ENCODE results near the gene DMRTA1. TPM values are rescaled to one million over a fixed set of nuclear protein-coding genes. Genes with fewer than 3 reads are reported as not detected.

DMRTA1 gene
- total and polyA plus RNA-seq, 7 donors: 0.09 to 0.67 (median 0.38) TPM

GRCh38 chr9:22446950-22447617 lies 460 bp downstream of the DMRTA1 start:
- peak; percentile 15 for TF ChIP-seq CTCF (IDR thresholded peaks at IDR 0.05)
- intact Hi-C loops (cut with DNase I): no loop called here
- H3K9me3 ChIP-seq: no peaks in the 10 kb centered on the region
- H3K4me1 ChIP-seq: peaks cover 4% of the 10 kb centered on the region
- ATAC-seq (peak; percentile 90 to 95 (median 93)), DNase-seq (peak; percentile 60 to 82)
- peak overlapping the region; percentile 87 for H3K4me3 ChIP-seq
- peak overlapping the region; percentile 83 for H3K27ac ChIP-seq
- H3K36me3 ChIP-seq (ENCODE audit: insufficient read depth in 1 of 2, low read depth in 1 of 2): no peaks in the 10 kb centered on the region
- WGBS, 3 donors: 0% methylated on average over 52 to 70 of the region's 70 CpGs
- no peaks in the 10 kb centered on the region for H3K27me3 ChIP-seq (ENCODE audit: insufficient read depth in 3 of 3, low read length in 2 of 3)

GRCh38 chr9:22447618-22448305 lies 1.1 kb downstream of the DMRTA1 start:
- DNase-seq (no peak), ATAC-seq (peak in 2 of 4 donors; percentile 24 to 35)
- intact Hi-C loops (cut with DNase I): no loop called here
- Histone ChIP-seq H3K27me3 (ENCODE audit: insufficient read depth in 3 of 3, low read length in 2 of 3) (no peaks in the 10 kb centered on the region), H3K4me3 (peak overlapping the region; percentile 87), H3K36me3 (ENCODE audit: insufficient read depth in 1 of 2, low read depth in 1 of 2) (no peaks in the 10 kb centered on the region), H3K4me1 (peaks cover 4% of the 10 kb centered on the region), H3K9me3 (no peaks in the 10 kb centered on the region), H3K27ac (peak overlapping the region; percentile 83)
- WGBS, 3 donors: 20 to 28% (median 23%) methylated on average over 17 of the region's 17 CpGs
- TF ChIP-seq CTCF (IDR thresholded peaks at IDR 0.05): no peak

- no peaks in the 10 kb centered on the region for H3K9me3 ChIP-seq
- intact Hi-C loops (cut with DNase I): loop anchor here (2.0 to 5.0 kb wide), 3 partner anchors 143 to 637 kb away; no protein-coding TSS in a partner anchor
- ATAC-seq (no peak), DNase-seq (no peak)
- H3K27ac ChIP-seq: no peak overlapping the region
- peaks cover 4% of the 10 kb centered on the region for H3K4me1 ChIP-seq
- no peak overlapping the region for H3K4me3 ChIP-seq
- no peaks in the 10 kb centered on the region for H3K36me3 ChIP-seq (ENCODE audit: insufficient read depth in 1 of 2, low read depth in 1 of 2)
- H3K27me3 ChIP-seq (ENCODE audit: insufficient read depth in 3 of 3, low read length in 2 of 3): no peaks in the 10 kb centered on the region
- no peak for TF ChIP-seq CTCF (IDR thresholded peaks at IDR 0.05)
Observed at GRCh38 chr9:22449719-22450118, 3.1 kb downstream of the DMRTA1 start.

GRCh38 chr9:22452415-22453010 lies 5.9 kb downstream of the DMRTA1 start:
- Histone ChIP-seq H3K27ac (no peak overlapping the region), H3K4me1 (peaks cover 4% of the 10 kb centered on the region), H3K36me3 (ENCODE audit: insufficient read depth in 1 of 2, low read depth in 1 of 2) (no peaks in the 10 kb centered on the region), H3K9me3 (no peaks in the 10 kb centered on the region), H3K27me3 (ENCODE audit: insufficient read depth in 3 of 3, low read length in 2 of 3) (no peaks in the 10 kb centered on the region), H3K4me3 (no peak overlapping the region)
- intact Hi-C loops (cut with DNase I): loop anchor here (2.0 to 5.0 kb wide), 3 partner anchors 146 to 640 kb away; no protein-coding TSS in a partner anchor
- ATAC-seq: peak in 3 of 4 donors; percentile 49 to 78 (median 69)
- peak in 1 of 2 donors; percentile 19 for DNase-seq
- peak; percentile 90 for TF ChIP-seq CTCF (IDR thresholded peaks at IDR 0.05)
- WGBS, 3 donors: 16 to 22% (median 22%) methylated on average over 4 of the region's 4 CpGs

Measured in psoas muscle (tissue), 8 donors.